H1 (cell line): ENCODE measurements around the gene TOMM40.

ENCODE experiments used
- BRCA1 ChIP-seq: IDR thresholded peaks from 2 replicates; pipeline ENCODE4 v1.6.1; 2012; ENCODE audit warnings: low read depth, low read length, improper control_type of control experiment
- EZH2 ChIP-seq: fragments of 200-600 bp; sonication (generic); IDR thresholded peaks from 2 replicates; pipeline ENCODE4 v1.7.1; 2012; ENCODE audit warnings: low read depth, mild to moderate bottlenecking, moderate library complexity, low read length, inconsistent platforms; ENCODE audit not compliant: severe bottlenecking
- GABPA ChIP-seq: IDR thresholded peaks from 2 replicates; pipeline ENCODE4 v1.6.1; 2011; ENCODE audit warnings: mild to moderate bottlenecking, low read length, moderate library complexity, borderline replicate concordance; ENCODE audit not compliant: insufficient read depth
- KDM1A ChIP-seq: fragments of 200-600, 300-600 bp; sonication (generic); IDR thresholded peaks from 2 replicates; pipeline ENCODE4 v1.7.1; 2016; ENCODE audit warnings: mild to moderate bottlenecking, low read length, borderline replicate concordance
- POLR2A ChIP-seq, 2 experiments: IDR thresholded peaks; 1 replicate in 1 of 2; 2 replicates in 1 of 2; pipeline ENCODE4 v1.6.1; 2011; ENCODE audit warnings: low read depth in 2 of 2, low read length in 2 of 2, mild to moderate bottlenecking in 2 of 2; ENCODE audit errors: control extremely low read depth in 1 of 2
- POLR2AphosphoS5 ChIP-seq: IDR thresholded peaks from 2 replicates; pipeline ENCODE4 v1.6.1; 2011; ENCODE audit warnings: low read depth, low read length
- RAD21 ChIP-seq, 2 experiments: IDR thresholded peaks in 1 of 2; conservative IDR thresholded peaks in 1 of 2; 2 replicates each; pipeline ENCODE4 v1.6.1; 2011; ENCODE audit warnings: low read depth in 2 of 2, low read length in 2 of 2, improper control_type of control experiment in 1 of 2, inconsistent platforms in 1 of 2, mild to moderate bottlenecking in 1 of 2, moderate library complexity in 1 of 2
- RFX5 ChIP-seq: IDR thresholded peaks from 2 replicates; pipeline ENCODE4 v1.6.1; 2011; ENCODE audit warnings: low read depth, low read length, improper control_type of control experiment, borderline replicate concordance
- SIN3A ChIP-seq, 2 experiments: IDR thresholded peaks in 1 of 2; conservative IDR thresholded peaks in 1 of 2; 2 replicates each; pipeline ENCODE4 v1.6.1; 2011 to 2012; ENCODE audit warnings: low read length in 2 of 2, improper control_type of control experiment in 1 of 2, low read depth in 1 of 2, mild to moderate bottlenecking in 1 of 2
- SIX5 ChIP-seq: IDR thresholded peaks from 2 replicates; pipeline ENCODE4 v1.6.1; 2011; ENCODE audit warnings: mild to moderate bottlenecking, low read depth, low read length
- TCF12 ChIP-seq: IDR thresholded peaks from 2 replicates; pipeline ENCODE4 v1.6.1; 2011; ENCODE audit warnings: low read depth, mild to moderate bottlenecking, low read length
- YY1 ChIP-seq: IDR thresholded peaks from 2 replicates; pipeline ENCODE4 v1.6.1; 2011; ENCODE audit warnings: low read depth, mild to moderate bottlenecking, low read length
- TF ChIP-seq, protein P1 (sequence below), 3 experiments: IDR thresholded peaks; 1 replicate in 2 of 3; 2 replicates in 1 of 3; pipeline versions ENCODE4 v1.5.1 to v1.6.1; 2011; ENCODE audit warnings: low read length in 3 of 3, mild to moderate bottlenecking in 3 of 3, inconsistent platforms in 2 of 3, low read depth in 1 of 3, moderate library complexity in 1 of 3; ENCODE audit not compliant: insufficient read depth in 1 of 3; ENCODE audit errors: control extremely low read depth in 1 of 3
- TF ChIP-seq, protein P2 (sequence below): IDR thresholded peaks from 2 replicates; pipeline ENCODE4 v1.6.1; 2011; ENCODE audit warnings: low read depth, mild to moderate bottlenecking, low read length; ENCODE audit not compliant: insufficient read depth

DNA sequence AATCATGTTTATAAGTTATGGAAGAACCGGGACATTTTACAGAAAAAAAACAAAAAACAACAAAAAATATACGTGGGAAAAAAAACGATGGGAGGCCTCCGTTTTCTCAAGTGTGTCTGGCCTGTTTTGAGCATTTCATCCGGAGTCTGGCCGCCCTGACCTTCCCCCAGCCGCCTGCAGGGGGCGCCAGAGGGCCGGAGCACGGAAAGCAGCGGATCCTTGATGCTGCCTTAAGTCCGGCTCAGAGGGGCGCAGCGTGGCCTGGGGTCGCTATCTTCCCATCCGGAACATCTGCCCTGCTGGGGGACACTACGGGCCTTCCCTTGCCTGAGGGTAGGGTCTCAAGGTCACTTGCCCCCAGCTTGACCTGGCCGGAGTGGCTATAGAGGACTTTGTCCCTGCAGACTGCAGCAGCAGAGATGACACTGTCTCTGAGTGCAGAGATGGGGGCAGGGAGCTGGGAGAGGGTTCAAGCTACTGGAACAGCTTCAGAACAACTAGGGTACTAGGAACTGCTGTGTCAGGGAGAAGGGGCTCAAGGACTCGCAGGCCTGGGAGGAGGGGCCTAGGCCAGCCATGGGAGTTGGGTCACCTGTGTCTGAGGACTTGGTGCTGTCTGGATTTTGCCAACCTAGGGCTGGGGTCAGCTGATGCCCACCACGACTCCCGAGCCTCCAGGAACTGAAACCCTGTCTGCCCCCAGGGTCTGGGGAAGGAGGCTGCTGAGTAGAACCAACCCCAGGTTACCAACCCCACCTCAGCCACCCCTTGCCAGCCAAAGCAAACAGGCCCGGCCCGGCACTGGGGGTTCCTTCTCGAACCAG lies 12.8 kb downstream of the TOMM40 start:
- TF ChIP-seq, protein P1, sequence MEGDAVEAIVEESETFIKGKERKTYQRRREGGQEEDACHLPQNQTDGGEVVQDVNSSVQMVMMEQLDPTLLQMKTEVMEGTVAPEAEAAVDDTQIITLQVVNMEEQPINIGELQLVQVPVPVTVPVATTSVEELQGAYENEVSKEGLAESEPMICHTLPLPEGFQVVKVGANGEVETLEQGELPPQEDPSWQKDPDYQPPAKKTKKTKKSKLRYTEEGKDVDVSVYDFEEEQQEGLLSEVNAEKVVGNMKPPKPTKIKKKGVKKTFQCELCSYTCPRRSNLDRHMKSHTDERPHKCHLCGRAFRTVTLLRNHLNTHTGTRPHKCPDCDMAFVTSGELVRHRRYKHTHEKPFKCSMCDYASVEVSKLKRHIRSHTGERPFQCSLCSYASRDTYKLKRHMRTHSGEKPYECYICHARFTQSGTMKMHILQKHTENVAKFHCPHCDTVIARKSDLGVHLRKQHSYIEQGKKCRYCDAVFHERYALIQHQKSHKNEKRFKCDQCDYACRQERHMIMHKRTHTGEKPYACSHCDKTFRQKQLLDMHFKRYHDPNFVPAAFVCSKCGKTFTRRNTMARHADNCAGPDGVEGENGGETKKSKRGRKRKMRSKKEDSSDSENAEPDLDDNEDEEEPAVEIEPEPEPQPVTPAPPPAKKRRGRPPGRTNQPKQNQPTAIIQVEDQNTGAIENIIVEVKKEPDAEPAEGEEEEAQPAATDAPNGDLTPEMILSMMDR (IDR thresholded peaks at IDR 0.05; ENCODE audit: control extremely low read depth in 1 of 3, insufficient read depth in 1 of 3, low read depth in 1 of 3, low read length in 3 of 3): peak; percentile 94 to 95 (median 94)
- TF ChIP-seq RAD21 (IDR thresholded peaks at IDR 0.05 in 1 of 2, conservative IDR thresholded peaks at IDR 0.05 in 1 of 2; ENCODE audit: low read depth in 2 of 2, low read length in 2 of 2) (peak; percentile 83 to 88), POLR2A (IDR thresholded peaks at IDR 0.05; ENCODE audit: control extremely low read depth in 1 of 2, low read depth in 2 of 2, low read length in 2 of 2) (peak in 1 of 2 experiments; percentile 79; a peak in 2 of 3 replicates), RFX5 (no peak), TCF12 (no peak), EZH2 (no peak), POLR2AphosphoS5 (peak; percentile 37; the same call in 1 of the 2 replicates), GABPA (no peak), BRCA1 (no peak), SIN3A (conservative IDR thresholded peaks at IDR 0.05 in 1 of 2, IDR thresholded peaks at IDR 0.05 in 1 of 2; ENCODE audit: low read depth in 1 of 2, low read length in 2 of 2) (peak in 1 of 2 experiments; percentile 53; a peak in 1 of 4 replicates), KDM1A (no peak), YY1 (no peak), SIX5 (no peak)
- TF ChIP-seq, protein P2, sequence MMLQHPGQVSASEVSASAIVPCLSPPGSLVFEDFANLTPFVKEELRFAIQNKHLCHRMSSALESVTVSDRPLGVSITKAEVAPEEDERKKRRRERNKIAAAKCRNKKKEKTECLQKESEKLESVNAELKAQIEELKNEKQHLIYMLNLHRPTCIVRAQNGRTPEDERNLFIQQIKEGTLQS: no peak
